NCI-H1694 (cell line): Measurements from ENCODE around the gene FAM13C.
"Not testable (repeated sequence)": the region's sequence is repeated elsewhere in the genome, so short reads cannot be mapped to it uniquely, and the experiment has no call there.

ENCODE experiments used
- DNase-seq: peaks from one replicate; lab custom pipeline; 2025; lab: John Stamatoyannopoulos, UW

The FAM13C gene

DNA sequence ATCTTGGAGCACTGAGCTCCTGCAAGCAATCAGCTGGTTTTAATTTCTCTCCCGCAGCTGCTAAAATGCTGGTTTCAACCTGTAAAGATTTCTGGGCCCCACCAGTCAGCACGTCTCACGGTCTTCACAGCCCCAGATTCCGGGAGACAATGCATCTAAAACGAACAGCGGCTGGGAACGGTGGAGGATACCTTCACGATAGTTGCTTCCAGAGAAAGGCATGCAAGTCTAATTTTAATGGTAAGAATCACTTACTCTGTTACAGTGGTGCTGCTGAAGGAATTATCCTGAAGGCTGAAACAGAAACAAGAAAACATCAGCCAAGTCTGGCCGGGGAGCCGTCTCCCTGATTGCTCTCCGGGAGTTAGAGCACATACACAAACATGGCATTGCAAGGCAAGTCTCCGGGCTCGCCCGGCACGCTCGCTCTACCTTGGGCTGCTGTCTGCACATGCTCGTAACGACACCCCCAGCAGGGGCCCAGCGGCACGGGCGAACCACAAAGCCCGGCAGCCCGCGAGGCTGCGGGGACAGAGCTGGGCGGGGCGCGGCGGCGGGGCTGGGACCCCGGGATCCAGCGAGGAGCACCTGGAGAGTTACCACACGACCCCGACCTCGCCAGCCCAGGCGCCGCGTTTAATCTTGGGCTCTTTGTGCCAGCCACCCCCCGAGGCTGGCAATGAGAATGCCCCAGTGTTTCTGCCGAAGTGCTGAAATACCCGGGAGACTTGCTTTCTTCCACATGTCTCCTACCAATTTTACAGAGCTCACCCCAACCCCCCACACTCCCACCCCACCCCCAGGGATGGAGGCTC, at the start of gene FAM13C:
FAM13C (minus strand) TSS at position 406 of the 815 bp plus-strand sequence; CDS start at position 317, 89 bp downstream.
- DNase-seq: peak; percentile 70

GRCh38 chr10:59405235-59405634, 42.9 kb upstream of the FAM13C start:
- no peak for DNase-seq

DNA sequence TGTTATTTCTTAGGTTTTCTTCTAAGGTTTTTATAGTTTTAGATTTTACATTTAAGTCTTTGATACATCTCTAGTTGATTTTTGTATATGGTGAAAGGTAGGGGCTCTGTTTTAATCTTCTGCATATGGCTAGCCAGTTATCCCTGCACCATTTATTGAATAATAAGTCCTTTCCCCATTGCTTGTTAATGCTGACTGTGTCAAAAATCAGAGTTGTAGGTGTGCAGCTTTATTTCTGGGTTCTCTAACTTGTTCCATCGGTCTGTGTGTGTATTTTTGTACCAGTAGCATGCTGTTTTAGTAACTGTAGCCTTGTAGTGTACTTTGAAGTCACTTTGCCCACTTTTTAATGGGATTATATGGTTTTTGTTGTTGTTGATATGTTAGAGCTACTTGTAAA, 37.9 kb upstream of the FAM13C start:
- no peak for DNase-seq

- DNase-seq: not testable (repeated sequence)
These were observed 37.0 kb upstream of the FAM13C start for GRCh38 chr10:59399329-59399728.

DNA sequence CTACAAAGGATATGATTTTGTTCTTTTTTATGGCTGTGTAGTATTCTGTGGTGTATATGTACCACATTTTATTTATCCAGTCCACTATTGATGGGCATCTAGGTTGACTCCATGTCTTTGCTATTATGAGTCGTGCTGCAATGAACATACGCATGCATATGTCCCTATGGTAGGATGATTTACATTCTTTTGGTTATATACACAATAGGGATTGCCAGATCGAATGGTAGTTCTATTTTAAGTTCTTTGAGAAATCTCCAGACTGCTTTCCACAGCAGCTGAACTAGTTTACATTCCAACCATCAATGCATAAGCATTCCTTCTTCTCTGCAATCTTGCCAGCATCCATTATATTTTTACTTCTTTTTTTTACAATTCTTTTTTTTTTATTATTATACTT, 35.6 kb upstream of the FAM13C start:
- no peak for DNase-seq

- DNase-seq: no peak
These were observed 33.6 kb upstream of the FAM13C start for GRCh38 chr10:59395984-59396383.

GRCh38 chr10:59393349-59393748, 31.0 kb upstream of the FAM13C start:
- no peak for DNase-seq

DNA sequence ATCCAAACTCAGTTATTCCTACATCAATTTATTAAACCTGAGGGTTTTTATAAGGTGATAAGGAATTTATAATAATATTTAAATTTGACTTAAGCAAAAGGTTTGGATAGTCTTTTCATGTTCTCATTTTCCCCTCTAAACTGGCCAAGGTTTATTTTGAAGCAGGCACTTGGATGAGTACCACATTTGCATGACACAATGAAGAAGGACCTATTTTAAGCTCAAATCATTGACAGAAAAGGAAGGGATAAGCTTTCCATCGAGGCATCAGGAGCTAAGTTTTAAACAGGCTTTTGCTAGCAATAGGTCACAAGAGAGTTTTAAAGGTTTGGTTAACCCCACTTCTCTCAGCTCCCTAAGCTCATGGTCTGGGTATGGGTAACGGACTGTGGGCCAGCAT, 28.7 kb upstream of the FAM13C start:
- no peak for DNase-seq

GRCh38 chr10:59388671-59388976, 26.3 kb upstream of the FAM13C start:
- no peak for DNase-seq

GRCh38 chr10:59387951-59388670, 25.8 kb upstream of the FAM13C start:
- no peak for DNase-seq

DNA sequence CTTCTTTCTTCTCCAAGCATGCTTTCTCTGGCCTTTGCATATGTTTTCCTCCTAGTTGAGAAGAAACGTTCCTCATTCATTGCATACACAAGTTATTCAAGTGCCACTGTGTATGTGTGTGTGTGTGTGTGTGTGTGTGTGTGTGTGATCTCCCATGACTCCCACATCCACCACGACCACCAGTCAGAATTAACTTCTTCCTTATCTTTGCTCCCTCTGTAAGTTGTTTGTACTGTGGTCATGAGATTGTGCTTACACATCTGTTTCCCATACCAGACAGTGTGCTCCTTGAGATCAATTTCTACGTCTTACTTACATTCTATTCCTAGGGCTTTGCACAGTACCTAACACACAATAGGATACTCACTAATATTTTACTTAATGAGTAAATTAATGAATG, 22.4 kb upstream of the FAM13C start:
- no peak for DNase-seq

GRCh38 chr10:59383908-59384307, 21.6 kb upstream of the FAM13C start:
- DNase-seq: no peak

- DNase-seq: no peak
These were observed 21.1 kb upstream of the FAM13C start for GRCh38 chr10:59383436-59383835.

- no peak for DNase-seq
These were observed 20.5 kb upstream of the FAM13C start for GRCh38 chr10:59382831-59383295.

DNA sequence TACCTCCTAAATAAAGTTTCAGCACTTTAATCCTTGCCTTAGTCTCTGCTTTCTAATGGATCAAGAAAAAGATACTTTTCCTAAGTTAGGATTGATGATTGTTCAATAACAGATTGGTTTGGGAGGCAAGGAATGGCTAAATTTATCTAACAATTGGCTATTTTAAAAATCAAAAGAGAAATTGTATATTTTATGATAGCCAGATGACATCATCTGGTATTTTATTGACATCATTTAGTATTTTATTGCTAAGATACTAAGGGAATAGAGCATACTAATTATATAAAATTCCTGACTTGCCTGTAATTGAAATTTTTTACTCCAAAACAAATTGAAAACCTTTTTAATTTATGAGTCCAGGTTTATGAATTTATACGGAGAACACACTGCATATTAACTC, 19.3 kb upstream of the FAM13C start:
- no peak for DNase-seq

- DNase-seq: no peak
These were observed 14.5 kb upstream of the FAM13C start for GRCh38 chr10:59376846-59377245.

DNA sequence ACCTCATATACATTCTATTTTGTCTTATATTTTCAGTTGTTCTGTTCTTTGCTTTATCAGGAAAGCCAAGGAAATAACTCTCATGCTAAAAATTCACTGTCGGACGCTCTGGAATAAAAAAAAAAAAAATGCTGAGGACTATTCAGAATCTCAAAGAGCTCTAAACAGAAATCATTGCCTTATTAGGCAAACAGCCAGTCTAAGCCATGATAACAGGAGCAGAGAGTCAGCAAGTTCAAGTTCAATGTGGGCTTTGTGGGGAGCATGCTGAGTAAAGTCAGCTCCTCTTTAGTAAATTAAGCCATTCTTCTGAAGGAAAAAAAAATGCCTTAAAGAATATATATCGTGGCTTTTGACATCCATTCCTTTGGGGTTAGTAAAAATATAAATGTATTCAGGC, 13.6 kb upstream of the FAM13C start:
- DNase-seq: no peak

DNA sequence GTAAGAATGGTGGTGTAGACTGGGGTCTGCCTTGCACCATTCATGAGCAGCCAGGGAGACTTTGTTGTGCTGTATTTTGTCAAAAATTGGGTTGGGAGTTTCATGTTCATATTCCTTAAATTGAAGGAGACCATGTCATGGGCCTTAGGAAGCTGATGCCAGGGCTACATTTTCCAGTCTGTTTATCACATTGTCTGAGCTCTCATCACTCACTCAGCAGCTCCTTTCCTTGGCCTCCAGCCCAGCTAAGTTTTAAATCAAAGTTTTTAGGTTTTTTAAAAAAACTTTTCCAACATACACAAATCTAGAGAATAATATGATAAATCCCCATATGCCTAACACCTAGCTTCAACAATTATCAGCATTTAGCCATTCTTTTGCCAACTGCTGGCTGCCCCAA, 12.6 kb upstream of the FAM13C start:
- no peak for DNase-seq

DNA sequence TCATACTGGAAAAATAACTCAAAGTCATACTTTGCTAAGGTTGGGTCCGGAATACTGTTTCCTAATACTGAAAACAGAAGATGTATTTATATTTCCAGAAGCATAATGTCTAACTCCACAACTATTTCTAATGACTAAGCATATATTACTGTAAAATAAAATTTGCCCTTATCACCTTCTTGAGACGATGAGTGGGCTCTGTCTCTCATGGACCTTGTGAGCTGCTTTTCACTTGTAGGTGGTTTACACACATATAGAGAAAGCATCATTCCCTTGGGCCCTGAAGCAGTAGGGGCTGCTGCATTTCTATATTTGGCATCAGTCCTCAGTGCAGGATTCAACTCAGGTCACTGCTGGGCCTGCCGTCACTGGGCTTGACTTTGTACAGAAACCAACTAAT, 10.7 kb upstream of the FAM13C start:
- no peak for DNase-seq

DNA sequence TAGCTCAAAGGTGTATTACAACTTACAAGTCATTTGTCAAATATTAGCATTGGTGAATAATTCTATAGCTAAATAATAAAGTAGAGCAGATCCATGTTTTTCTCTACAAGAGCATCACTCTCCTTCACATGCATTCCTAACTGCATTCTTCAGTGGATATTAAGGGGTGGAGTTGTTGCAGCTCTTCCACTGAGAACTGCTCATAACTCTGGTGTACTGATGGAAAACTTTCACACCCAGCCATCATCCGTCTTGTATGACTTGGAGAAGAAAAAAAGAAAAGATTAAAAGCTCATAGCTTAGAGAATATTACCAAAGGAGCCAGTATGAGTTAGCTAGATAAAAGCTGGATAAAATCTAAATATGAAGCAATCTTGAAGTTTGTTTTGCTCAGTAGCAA, 10.2 kb upstream of the FAM13C start:
- DNase-seq: no peak

DNA sequence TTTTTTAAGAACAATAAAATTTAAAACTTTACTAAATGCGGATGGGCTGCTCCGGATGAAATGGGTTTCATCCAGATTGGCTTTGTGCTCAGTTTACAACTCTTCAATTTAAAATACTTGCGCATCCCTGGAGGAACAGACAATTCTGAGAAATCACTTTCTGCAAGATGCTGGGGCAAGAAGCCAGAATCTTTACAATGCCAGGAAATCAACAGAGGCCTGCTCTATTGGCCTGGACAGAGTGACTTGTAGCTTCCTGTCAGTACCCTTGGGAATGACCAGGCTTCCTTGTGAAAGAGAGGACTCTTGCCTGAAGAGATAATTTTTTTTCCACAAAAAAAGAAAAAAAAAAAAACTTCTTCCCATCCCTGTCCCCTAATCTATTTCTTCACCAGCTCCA, 3.9 kb upstream of the FAM13C start:
- DNase-seq: no peak

- DNase-seq: no peak
These were observed 1.2 kb upstream of the FAM13C start for GRCh38 chr10:59363446-59363958.

- peak; percentile 68 for DNase-seq
These were observed 621 bp upstream of the FAM13C start for GRCh38 chr10:59362959-59363381.
